Neural progenitor cell (in vitro differentiated cells): Measurements from ENCODE around the gene POLR2C.

Source experiments
- EZH2 ChIP-seq: fragments of 200-600 bp; sonication (generic); IDR thresholded peaks from 2 replicates; pipeline ENCODE4 v1.6.1; 2017; ENCODE audit warnings: antibody characterized with exemption, mild to moderate bottlenecking, moderate library complexity
- TF ChIP-seq, protein P1 (sequence below): fragments of 200-600 bp; sonication (generic); IDR thresholded peaks from 2 replicates; pipeline ENCODE4 v1.5.1; 2017; ENCODE audit warnings: antibody characterized with exemption, mild to moderate bottlenecking

DNA sequence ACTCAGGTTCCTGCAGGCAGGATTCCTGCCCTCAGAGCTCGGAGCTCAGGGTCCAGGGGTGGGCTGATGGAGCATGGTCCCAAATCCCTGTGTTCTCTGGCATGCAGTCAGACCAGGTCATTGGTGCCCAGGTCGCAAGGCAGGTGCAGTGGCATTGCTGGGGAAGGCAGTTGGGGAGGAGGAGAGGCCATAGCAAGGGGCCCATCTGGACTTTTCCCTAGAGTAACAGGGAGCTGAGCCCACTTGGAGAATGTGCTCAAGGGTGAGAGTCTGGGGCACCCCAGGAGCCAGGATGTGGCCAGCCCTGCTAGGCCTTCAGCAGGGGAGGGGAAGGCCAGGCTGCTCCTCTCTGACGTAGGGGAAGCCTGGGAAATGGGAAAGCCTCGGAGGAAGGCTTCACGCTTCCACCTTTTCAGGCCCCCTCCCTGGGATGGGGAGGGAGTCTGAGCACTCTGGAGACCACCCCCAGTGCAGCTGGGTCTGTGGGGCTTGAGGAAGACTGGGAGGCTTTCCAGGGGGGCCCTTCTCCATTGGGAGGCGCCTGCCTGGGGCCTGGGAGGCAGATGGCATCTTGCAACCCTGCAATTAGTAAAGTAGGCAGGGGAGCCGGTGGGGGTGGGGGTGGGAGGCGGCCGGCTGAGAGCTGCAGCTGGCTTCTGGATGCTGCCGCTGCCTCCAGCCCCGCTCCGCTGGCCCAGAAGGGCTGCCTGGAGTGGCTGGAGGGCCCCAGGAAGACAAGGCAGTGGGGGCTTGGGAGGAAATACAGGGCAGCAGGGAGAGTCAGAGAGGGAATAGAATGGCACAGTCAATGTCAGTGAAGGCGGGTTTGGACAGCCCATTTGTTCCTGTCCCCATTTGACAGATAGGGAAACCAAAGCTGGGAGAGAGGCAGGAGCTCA lies 44.9 kb downstream of the POLR2C start:
- TF ChIP-seq, protein P1, sequence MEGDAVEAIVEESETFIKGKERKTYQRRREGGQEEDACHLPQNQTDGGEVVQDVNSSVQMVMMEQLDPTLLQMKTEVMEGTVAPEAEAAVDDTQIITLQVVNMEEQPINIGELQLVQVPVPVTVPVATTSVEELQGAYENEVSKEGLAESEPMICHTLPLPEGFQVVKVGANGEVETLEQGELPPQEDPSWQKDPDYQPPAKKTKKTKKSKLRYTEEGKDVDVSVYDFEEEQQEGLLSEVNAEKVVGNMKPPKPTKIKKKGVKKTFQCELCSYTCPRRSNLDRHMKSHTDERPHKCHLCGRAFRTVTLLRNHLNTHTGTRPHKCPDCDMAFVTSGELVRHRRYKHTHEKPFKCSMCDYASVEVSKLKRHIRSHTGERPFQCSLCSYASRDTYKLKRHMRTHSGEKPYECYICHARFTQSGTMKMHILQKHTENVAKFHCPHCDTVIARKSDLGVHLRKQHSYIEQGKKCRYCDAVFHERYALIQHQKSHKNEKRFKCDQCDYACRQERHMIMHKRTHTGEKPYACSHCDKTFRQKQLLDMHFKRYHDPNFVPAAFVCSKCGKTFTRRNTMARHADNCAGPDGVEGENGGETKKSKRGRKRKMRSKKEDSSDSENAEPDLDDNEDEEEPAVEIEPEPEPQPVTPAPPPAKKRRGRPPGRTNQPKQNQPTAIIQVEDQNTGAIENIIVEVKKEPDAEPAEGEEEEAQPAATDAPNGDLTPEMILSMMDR, result no peak
- TF ChIP-seq EZH2, result no peak
